Brain microvascular endothelial cell (primary cell): ENCODE data around the gene TELO2.

ENCODE experiments used
- DNase-seq: peaks from one replicate; pipeline ENCODE4 v3.0.0-alpha.2; 2020
- H3K27ac ChIP-seq: fragments of 250-450 bp; sonication (Bioruptor Pico); 2 replicates; pipeline ENCODE4 v1.5.1; 2020; ENCODE audit warnings: mild to moderate bottlenecking, moderate library complexity
- H3K27me3 ChIP-seq: fragments of 250-450 bp; sonication (Bioruptor Pico); replicated peaks from 2 replicates; pipeline ENCODE4 v1.5.1; 2020; ENCODE audit warnings: mild to moderate bottlenecking
- H3K36me3 ChIP-seq: fragments of 250-450 bp; sonication (Bioruptor Pico); replicated peaks from 2 replicates; pipeline ENCODE4 v1.5.1; 2020; ENCODE audit warnings: mild to moderate bottlenecking
- H3K4me3 ChIP-seq: 2 replicates; pipeline ENCODE4 v1.5.1; 2011; ENCODE audit warnings: low read depth, mild to moderate bottlenecking, control low read depth, low read length, moderate library complexity
- CTCF ChIP-seq: IDR thresholded peaks from 2 replicates; pipeline ENCODE4 v1.5.1; 2011; ENCODE audit warnings: low read depth, mild to moderate bottlenecking, moderate library complexity, low read length, control low read depth, inconsistent platforms; ENCODE audit errors: missing control alignments
- in situ Hi-C: cut with HindIII; loops from 2 replicates; pipeline ENCODE4 v1.10.0; 2017; ENCODE audit warnings: low sequenced_read_pairs, low pct_ligation_motif_present

The TELO2 gene

DNA sequence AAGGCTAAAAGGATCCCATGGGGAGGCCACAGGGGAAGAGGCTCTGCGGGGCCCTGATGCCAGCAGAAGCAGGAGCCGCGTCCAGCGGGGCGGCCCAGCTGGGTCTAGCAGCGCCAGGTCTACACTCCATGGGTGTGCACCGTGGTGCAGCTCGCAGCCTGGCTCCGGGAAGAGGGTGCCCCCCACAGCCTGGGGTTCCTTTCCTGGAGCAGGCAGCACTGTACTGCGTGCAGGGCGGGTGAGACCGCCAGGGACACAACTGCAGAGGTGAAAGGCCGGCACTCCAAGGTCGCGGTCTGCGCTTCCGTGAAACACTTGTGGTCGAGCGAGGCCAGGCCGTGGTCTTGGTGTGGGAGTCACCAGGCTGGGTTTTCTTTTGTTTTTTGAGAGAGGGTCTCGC lies 42.3 kb upstream of the TELO2 start:
- DNase-seq, result no peak
- Histone ChIP-seq H3K27ac (no peak overlapping the region), H3K4me3 (no peak overlapping the region), H3K27me3 (no peaks in the 10 kb centered on the region), H3K36me3 (peaks cover 48% of the 10 kb centered on the region)
- in situ Hi-C loops, result no loop called here
- no peak for TF ChIP-seq CTCF

- no peaks in the 10 kb centered on the region for H3K27me3 ChIP-seq
- in situ Hi-C loops, result no loop called here
- no peak for TF ChIP-seq CTCF
- H3K36me3 ChIP-seq, result peaks cover 39% of the 10 kb centered on the region
- no peak for DNase-seq
- no peak overlapping the region for H3K27ac ChIP-seq
- no peak overlapping the region for H3K4me3 ChIP-seq
Observed at GRCh38 chr16:1451702-1452392, 41.3 kb upstream of the TELO2 start.

GRCh38 chr16:1452530-1452929 lies 40.6 kb upstream of the TELO2 start:
- H3K27me3 ChIP-seq, result no peaks in the 10 kb centered on the region
- H3K27ac ChIP-seq, result no peak overlapping the region
- no peak overlapping the region for H3K4me3 ChIP-seq
- in situ Hi-C loops, result no loop called here
- peaks cover 40% of the 10 kb centered on the region for H3K36me3 ChIP-seq
- no peak for TF ChIP-seq CTCF
- DNase-seq, result no peak

GRCh38 chr16:1453316-1453715 lies 39.8 kb upstream of the TELO2 start:
- Histone ChIP-seq H3K4me3 (no peak overlapping the region), H3K36me3 (peaks cover 38% of the 10 kb centered on the region), H3K27me3 (no peaks in the 10 kb centered on the region), H3K27ac (no peak overlapping the region)
- TF ChIP-seq CTCF, result no peak
- no peak for DNase-seq
- in situ Hi-C loops, result no loop called here

- TF ChIP-seq CTCF, result no peak
- H3K36me3 ChIP-seq, result peaks cover 38% of the 10 kb centered on the region
- no peak for DNase-seq
- no peak overlapping the region for H3K27ac ChIP-seq
- H3K27me3 ChIP-seq, result no peaks in the 10 kb centered on the region
- in situ Hi-C loops, result no loop called here
- no peak overlapping the region for H3K4me3 ChIP-seq
Observed at GRCh38 chr16:1454561-1454960, 38.6 kb upstream of the TELO2 start.
